Putamen (tissue), 1 donor: ENCODE results near the gene PLEKHA1.

ENCODE experiments used
- DNase-seq: peaks from one replicate; pipeline ENCODE4 v3.0.0-alpha.2; 2016; ENCODE audit warnings: low spot score

PLEKHA1 gene

DNA sequence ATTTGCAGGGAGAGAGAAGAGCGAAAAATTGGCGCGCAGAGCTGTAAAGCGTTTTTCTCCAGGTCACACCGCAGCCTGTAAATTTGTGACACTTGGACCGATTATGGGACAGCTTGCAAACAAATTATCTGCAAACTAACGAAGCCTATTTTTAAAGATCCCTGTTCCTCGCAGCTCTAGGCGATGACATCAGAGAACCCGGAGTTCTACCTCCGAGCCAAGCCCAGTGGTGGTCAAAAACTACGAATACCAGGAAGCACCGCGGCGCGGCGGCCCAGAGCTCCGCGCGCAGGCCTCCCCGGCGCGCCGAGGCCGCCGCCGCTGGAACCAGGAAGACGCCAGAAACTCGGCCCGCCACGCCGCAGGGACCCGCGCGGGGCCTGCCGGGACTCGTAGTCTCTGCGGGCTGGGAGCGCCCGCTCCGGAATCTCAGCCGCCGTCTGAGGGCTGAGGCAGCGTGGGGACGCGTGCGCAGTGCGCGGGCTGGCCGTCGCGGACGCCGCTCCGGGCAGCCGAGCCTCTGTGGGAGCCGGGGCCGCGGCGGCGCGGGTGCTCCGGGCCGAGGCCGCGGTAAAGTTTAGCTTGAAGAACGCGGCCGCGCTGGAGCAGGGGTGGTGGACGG, at the start of gene PLEKHA1:
Gene PLEKHA1, plus strand, starts transcription at position 472 of the 622 bp plus-strand sequence. CDS start 18,493 bp downstream, outside the sequence.
- DNase-seq: peak; percentile 97

- DNase-seq: no peak
Observed at GRCh38 chr10:122325235-122325634, 49.3 kb upstream of the PLEKHA1 start.

GRCh38 chr10:122326385-122326784, 48.1 kb upstream of the PLEKHA1 start:
- DNase-seq: no peak

DNA sequence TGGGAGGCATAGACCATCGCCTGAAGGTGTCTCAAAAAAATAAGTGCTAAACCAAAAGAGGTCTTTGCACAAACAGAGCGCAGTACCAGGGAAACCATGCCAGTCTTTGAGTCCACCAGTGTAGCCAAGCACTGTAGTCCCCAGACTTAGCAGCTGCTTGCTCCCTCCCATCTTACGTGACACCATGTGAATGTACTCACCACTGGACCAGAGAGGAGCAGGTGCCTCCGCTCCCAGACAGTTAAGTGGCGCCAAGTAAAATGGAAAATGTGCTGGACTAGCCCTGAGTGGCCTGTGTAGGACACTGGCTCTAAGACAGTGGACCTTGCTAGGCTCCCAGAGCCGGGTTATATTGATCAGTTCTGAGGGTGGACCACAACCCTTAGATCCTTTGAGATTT, 47.7 kb upstream of the PLEKHA1 start:
- no peak for DNase-seq

GRCh38 chr10:122327237-122328206, 47.0 kb upstream of the PLEKHA1 start:
- no peak for DNase-seq

- DNase-seq: no peak
Observed at GRCh38 chr10:122328676-122329075, 45.8 kb upstream of the PLEKHA1 start.

GRCh38 chr10:122329416-122329815, 45.1 kb upstream of the PLEKHA1 start:
- no peak for DNase-seq

GRCh38 chr10:122331100-122331499, 43.4 kb upstream of the PLEKHA1 start:
- DNase-seq: no peak

DNA sequence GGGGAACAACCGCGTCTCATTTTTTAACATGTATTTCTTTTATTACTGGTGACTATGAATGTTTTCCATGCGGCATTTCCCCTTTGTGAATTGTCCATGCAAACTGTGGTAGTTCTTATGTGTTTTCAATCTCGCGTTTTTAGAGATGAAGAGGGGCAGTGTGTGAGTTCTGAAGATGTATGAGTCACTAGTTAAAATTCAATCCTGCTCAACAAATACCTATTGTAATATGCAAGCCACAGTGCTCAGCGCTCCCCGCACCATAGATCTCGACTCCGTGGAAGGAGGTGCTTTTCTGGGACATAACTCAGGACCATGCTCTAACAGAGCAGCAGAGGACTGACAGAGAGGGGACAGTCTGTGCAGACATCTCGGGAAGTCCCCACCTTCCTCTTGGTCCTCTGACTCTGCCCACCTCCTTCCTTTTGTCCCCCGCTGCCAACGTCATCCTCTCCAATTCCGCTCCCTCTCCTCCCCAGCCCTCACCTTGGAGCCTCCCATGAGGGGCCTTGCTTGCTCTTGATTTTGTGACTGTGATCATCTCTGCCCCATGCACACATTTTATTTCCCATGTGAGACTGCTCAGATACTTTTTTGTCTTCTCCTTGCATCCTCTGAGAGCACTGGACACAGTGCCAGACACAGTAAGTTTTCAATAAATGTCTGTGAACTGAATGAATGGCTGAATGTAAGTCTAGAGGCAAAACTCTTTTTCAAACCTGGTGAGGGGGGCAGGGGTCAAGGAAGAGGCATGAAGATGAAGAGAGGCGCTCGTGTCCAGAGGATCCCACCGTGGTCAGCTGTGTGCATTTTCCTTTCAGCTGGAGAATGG, 42.7 kb upstream of the PLEKHA1 start:
- peak; percentile 82 for DNase-seq

GRCh38 chr10:122333037-122333436, 41.5 kb upstream of the PLEKHA1 start:
- DNase-seq: no peak

- no peak for DNase-seq
Observed at GRCh38 chr10:122336332-122336731, 38.2 kb upstream of the PLEKHA1 start.

- DNase-seq: no peak
Observed at GRCh38 chr10:122336961-122337360, 37.5 kb upstream of the PLEKHA1 start.

DNA sequence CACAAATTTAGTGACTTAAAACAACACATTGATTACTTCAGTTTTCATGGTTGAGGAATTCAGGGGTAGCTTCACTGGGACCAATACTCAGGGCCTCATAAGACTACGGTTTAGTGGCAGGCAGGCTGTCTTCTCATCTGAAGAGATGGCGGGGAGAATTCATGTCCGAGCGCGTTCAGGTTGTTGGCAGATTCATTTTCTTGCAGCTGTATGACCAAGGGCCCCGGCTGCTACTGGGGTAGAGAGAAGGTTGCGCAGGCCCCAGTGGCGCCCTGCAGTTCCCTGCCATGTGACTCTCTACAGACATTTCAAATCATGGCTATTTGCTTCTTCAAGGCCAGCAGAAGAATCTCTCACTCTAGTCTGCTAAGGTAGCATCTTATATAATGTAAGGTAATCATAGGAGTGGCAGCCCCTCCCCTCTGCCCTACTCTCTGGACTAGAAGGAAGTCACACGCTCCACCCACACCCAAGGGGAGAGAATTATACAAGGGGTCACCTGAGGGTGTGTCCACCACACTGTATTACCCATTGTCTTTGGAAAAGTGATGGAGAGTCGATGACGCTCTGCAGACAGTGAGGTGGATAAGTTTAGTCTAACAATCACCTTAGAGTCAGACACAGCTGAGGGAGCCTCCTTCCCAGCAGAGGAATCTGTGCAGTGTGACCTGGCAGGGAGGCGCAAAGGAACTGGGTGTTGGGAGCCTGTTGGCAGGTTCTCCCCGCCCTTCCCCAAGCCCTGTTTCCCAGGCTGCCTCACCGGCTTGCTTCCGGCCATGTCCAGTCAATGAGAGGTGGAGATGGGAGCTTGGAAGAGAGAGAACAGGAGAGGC, 35.7 kb upstream of the PLEKHA1 start:
- no peak for DNase-seq

DNA sequence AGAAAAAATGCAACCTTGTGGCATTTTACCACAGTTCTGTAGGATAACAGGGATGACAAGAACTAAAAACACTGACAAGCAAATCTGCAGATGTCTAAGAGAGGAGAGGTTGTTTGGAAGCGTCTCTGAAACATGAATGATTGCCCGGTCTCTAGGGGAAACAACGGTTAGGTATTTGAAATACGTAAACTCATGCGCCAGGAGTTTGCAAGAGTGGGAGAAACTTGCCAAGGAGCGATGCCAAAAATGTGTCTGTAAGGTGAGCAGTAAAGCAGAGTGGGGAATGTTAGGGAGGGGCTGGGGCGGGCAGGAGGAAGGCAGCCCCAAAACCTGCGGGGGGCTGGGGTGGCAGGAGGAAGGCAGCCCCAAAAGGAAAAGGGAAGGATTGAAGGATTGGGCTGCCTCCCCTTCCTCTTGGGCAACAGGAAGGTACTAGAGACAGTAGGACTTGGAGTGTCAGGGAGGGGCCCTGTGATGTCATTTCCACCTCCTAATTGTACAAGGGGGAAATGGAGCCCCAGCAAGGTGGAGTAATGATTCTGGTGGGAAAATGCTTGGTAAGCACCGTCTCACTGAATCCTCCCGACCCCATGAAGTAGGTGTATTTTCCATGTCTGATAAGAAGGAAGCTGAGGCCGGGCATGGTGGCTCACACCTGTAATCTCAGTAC, 33.2 kb upstream of the PLEKHA1 start:
- DNase-seq: no peak

- DNase-seq: peak; percentile 72
Observed at GRCh38 chr10:122342293-122343134, 32.0 kb upstream of the PLEKHA1 start.

DNA sequence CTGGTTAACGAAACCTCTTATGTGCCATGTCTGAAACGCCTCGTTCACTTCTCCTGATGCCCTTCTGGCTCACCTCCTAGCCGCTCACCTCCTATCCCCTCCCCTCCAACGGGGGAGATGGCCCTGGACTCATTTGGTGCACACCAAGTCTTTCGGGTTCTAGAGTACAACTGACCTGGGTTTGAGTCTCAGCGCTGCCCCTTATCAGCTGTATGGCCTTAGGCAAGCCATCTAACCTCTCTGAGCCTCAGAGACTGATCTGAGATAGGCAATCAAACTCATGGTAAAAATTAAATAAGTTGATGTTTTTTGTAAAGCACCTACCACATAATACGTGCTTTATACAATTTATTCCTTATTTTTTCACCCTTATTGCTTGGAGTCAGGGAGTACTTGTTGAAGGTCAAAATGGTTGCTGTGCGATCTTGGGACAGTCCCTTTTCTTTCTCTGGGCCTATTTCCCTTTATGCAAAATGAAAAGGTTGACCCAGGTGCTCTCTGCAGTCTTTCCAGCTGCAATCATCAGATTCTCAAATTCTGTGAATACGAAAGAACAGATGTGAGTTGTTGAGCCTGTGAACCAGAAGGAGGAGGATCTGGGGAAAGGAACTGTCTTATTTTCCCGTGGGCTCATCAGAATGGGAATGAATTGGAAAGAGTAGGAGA, 31.2 kb upstream of the PLEKHA1 start:
- DNase-seq: no peak

GRCh38 chr10:122343936-122344335, 30.6 kb upstream of the PLEKHA1 start:
- DNase-seq: no peak

- peak; percentile 72 for DNase-seq
Observed at GRCh38 chr10:122344741-122345258, 29.7 kb upstream of the PLEKHA1 start.

- no peak for DNase-seq
Observed at GRCh38 chr10:122346326-122346950, 28.1 kb upstream of the PLEKHA1 start.
